ENCODE data around the gene MTR.

GRCh38 chr1:236877661-236878060 is 82.6 kb downstream of the MTR start:
- no peak for TF ChIP-seq EZH2phosphoT487 (IDR thresholded peaks at IDR 0.05; ENCODE audit: borderline replicate concordance, low read depth, low read length)
- TF ChIP-seq CTCF (conservative IDR thresholded peaks at IDR 0.05; ENCODE audit: low read length), result no peak

Data from OCI-LY7 (cell line).